Transverse colon (tissue), 4 donors: ENCODE data around the gene PSORS1C2.

Experiments used
- CTCF ChIP-seq, 5 experiments: fragments of 200-600 bp in 3 of 5; fragments of 450-650 bp in 2 of 5; sonication (generic) in 3 of 5; IDR thresholded peaks; 1 replicate in 2 of 5; 2 replicates in 3 of 5; pipeline ENCODE4 v1.5.1; 2016 to 2017; ENCODE audit warnings: antibody characterized with exemption in 5 of 5, inconsistent platforms in 3 of 5, mild to moderate bottlenecking in 2 of 5, moderate library complexity in 1 of 5
- EP300 ChIP-seq: sonication (generic); formaldehyde crosslinking; IDR thresholded peaks from one replicate; pipeline ENCODE4 v1.6.1; 2017; ENCODE audit warnings: antibody characterized with exemption, low read depth
- POLR2A ChIP-seq: fragments of 450-650 bp; IDR thresholded peaks from one replicate; pipeline ENCODE4 v1.6.1; 2016; ENCODE audit warnings: antibody characterized with exemption, mild to moderate bottlenecking, moderate library complexity
- POLR2AphosphoS5 ChIP-seq, 3 donors: sonication (generic); formaldehyde crosslinking; IDR thresholded peaks; one replicate each; pipeline ENCODE4 v1.6.1; 2016; ENCODE audit warnings: antibody characterized with exemption in 3 of 3

- TF ChIP-seq CTCF (IDR thresholded peaks at IDR 0.05): no peak
- no peak for TF ChIP-seq POLR2AphosphoS5 (IDR thresholded peaks at IDR 0.05)
- no peak for TF ChIP-seq POLR2A
- TF ChIP-seq EP300: no peak
These were observed 45.9 kb downstream of the PSORS1C2 start for GRCh38 chr6:31092769-31093505.
